ENCODE data around the gene TCIRG1. TPM values are rescaled to one million over a fixed set of nuclear protein-coding genes. Genes with fewer than 3 reads are reported as not detected.
A peak's percentile ranks its signal among the peaks of the same experiment; 100 is the strongest.

TCIRG1 gene
- total and polyA plus RNA-seq, 2 experiments from 2014 or later: 75.9 to 118 TPM

GRCh38 chr11:68006606-68007166 is 32.1 kb upstream of the TCIRG1 start:
- Histone ChIP-seq H3K9me3 (ENCODE audit: low read depth) (no peaks in the 10 kb centered on the region), H3K27me3 (replicated peaks; ENCODE audit: insufficient read depth) (no peaks in the 10 kb centered on the region), H3K4me2 (ENCODE audit: unreplicated experiment) (no peak overlapping the region), H4K20me1 (ENCODE audit: insufficient read depth) (no peaks in the 10 kb centered on the region), H3K9ac (no peak overlapping the region), H3K4me1 (ENCODE audit: insufficient read depth) (peaks cover 16% of the 10 kb centered on the region), H3K79me2 (ENCODE audit: insufficient read depth) (peaks cover 9% of the 10 kb centered on the region), H3K4me3 (no peak overlapping the region), H3K27ac (no peak overlapping the region), H3K9me2 (ENCODE audit: insufficient read depth) (no peaks in the 10 kb centered on the region), H2AFZ (no peak overlapping the region), H3K36me3 (ENCODE audit: low read depth) (no peaks in the 10 kb centered on the region), H3F3A (ENCODE audit: insufficient read depth) (peaks cover 15% of the 10 kb centered on the region)
- TF ChIP-seq EZH2 (IDR thresholded peaks at IDR 0.05; ENCODE audit: insufficient read depth, poor library complexity, severe bottlenecking): no peak
- TF ChIP-seq EZH2phosphoT487 (IDR thresholded peaks at IDR 0.05; ENCODE audit: insufficient read depth, low read depth): no peak
- in situ Hi-C loops (cut with MboI): no loop called here
- DNase-seq: no peak
- 89 to 95% methylated on average over 7 of the region's 7 CpGs for WGBS, 2 experiments (ENCODE audit: low coverage in 1 of 2, low lambda C conversion rate in 2 of 2, missing lambda C conversion rate in 2 of 2)

DNA sequence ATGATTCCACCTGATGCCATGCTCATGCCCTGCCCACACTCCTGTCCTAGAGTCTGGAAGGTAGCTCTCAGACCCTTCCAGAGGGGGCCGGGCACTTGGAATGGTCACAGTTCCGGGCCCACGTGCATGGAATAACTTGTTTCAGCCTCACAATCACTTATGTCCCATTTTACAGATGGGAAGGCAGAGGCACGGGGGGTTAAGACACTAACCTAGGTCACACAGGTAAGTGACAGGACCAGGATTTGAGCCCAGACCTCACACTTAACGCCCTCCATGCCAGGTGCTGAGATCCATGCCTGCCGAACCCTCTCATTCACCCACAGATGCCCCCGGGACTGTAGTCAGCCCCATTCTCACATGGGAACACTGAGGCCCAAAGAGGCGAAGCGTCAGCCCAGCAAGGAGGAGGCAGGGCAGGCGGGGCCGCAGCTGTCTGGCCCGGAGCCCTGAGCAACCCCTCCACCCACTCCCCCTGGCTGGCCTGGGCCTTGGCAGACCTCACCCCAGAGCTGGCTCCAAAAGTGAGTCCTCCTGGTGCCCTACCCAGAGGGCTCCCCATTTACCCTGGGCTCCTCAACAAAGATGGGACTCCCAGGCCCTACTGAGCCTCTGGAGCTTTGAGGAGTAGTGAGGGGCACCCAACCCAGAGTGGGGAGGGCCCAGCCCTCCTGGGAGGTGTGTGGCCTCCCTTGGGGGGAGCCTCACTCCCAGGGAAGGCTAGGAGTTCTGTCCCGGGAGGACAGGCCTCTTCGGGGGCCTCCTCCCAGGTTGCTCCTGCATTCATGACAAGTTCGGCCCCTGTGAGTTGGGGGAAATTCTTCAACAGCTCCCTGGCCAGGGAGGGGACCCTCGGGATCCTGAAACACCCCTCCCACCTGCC is 31.1 kb upstream of the TCIRG1 start:
- H3K9me3 ChIP-seq (ENCODE audit: low read depth): no peaks in the 10 kb centered on the region
- no peak overlapping the region for H2AFZ ChIP-seq
- 79 to 81% methylated on average over 15 to 16 of the region's 16 CpGs for WGBS, 2 experiments (ENCODE audit: low coverage in 1 of 2, low lambda C conversion rate in 2 of 2, missing lambda C conversion rate in 2 of 2)
- in situ Hi-C loops (cut with MboI): no loop called here
- TF ChIP-seq EZH2phosphoT487 (IDR thresholded peaks at IDR 0.05; ENCODE audit: insufficient read depth, low read depth): no peak
- TF ChIP-seq EZH2 (IDR thresholded peaks at IDR 0.05; ENCODE audit: insufficient read depth, poor library complexity, severe bottlenecking): no peak
- DNase-seq: no peak
- peaks cover 15% of the 10 kb centered on the region for H3F3A ChIP-seq (ENCODE audit: insufficient read depth)
- no peaks in the 10 kb centered on the region for H3K27me3 ChIP-seq (replicated peaks; ENCODE audit: insufficient read depth)
- peaks cover 20% of the 10 kb centered on the region for H3K79me2 ChIP-seq (ENCODE audit: insufficient read depth)
- no peaks in the 10 kb centered on the region for H3K9me2 ChIP-seq (ENCODE audit: insufficient read depth)
- no peak overlapping the region for H3K4me3 ChIP-seq
- no peak overlapping the region for H3K4me2 ChIP-seq (ENCODE audit: unreplicated experiment)
- H3K4me1 ChIP-seq (ENCODE audit: insufficient read depth): peaks cover 26% of the 10 kb centered on the region
- H3K36me3 ChIP-seq (ENCODE audit: low read depth): no peaks in the 10 kb centered on the region
- no peak overlapping the region for H3K27ac ChIP-seq
- H3K9ac ChIP-seq: no peak overlapping the region
- H4K20me1 ChIP-seq (ENCODE audit: insufficient read depth): no peaks in the 10 kb centered on the region

DNA sequence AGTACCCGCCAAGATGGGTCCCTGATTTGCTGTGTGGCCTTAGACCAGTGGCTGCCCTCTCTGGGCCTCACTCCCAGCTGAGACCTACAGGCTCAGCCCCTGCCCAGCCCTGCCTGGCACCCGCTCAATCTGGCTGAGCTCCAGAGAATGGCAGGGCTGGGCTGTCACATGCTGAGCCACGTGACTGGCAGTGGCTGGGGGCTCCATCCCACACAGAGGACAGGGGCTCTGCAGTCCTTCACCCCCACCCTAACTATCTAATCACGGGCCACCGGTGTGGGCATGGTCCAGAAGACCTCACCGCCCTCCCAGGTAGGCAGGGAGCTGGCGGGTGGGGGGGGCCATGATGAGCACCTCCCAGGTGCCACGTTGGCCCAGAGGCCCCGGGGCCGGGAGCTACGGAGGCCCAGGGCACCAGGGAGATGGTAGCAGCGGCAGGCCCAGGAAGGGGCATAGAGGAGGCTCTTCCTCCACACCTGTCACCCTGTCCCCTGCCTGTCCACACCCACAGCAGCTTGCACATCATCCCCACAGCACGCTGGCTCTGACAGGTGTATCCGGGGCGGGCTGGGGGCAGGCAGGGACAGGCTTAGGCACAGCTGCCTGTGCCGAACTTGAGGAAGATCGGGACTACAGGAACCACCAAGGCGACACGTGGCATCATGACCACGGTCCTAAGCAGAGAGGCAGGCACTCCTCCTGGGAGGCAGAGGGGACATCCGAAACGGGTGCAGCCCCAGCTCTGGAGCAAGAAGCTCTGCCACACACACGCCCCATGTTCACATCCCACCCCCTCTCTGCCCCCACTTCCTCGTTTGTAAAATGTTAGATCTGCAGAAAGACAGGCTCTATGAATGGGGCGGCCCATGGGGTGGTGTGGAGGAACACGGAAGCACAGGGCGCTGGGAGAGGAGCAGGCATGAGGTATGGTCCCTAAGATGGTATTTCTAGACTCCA is 30.2 kb upstream of the TCIRG1 start:
- in situ Hi-C loops (cut with MboI): no loop called here
- WGBS, 2 experiments (ENCODE audit: low coverage in 1 of 2, low lambda C conversion rate in 2 of 2, missing lambda C conversion rate in 2 of 2): 84 to 88% methylated on average over 24 to 27 of the region's 27 CpGs
- no peaks in the 10 kb centered on the region for H4K20me1 ChIP-seq (ENCODE audit: insufficient read depth)
- H3K9me3 ChIP-seq (ENCODE audit: low read depth): no peaks in the 10 kb centered on the region
- TF ChIP-seq EZH2 (IDR thresholded peaks at IDR 0.05; ENCODE audit: insufficient read depth, poor library complexity, severe bottlenecking) (no peak), EZH2phosphoT487 (IDR thresholded peaks at IDR 0.05; ENCODE audit: insufficient read depth, low read depth) (no peak)
- H3K27ac ChIP-seq: peak overlapping the region; percentile 99; the same call in 1 of the 2 replicates
- DNase-seq: no peak
- no peak overlapping the region for H3K4me3 ChIP-seq
- H3F3A ChIP-seq (ENCODE audit: insufficient read depth): peaks cover 19% of the 10 kb centered on the region
- H3K9me2 ChIP-seq (ENCODE audit: insufficient read depth): no peaks in the 10 kb centered on the region
- H3K36me3 ChIP-seq (ENCODE audit: low read depth): no peaks in the 10 kb centered on the region
- H2AFZ ChIP-seq: no peak overlapping the region
- no peak overlapping the region for H3K9ac ChIP-seq
- H3K4me1 ChIP-seq (ENCODE audit: insufficient read depth): peaks cover 36% of the 10 kb centered on the region
- H3K27me3 ChIP-seq (replicated peaks; ENCODE audit: insufficient read depth): no peaks in the 10 kb centered on the region
- H3K79me2 ChIP-seq (ENCODE audit: insufficient read depth): peaks cover 23% of the 10 kb centered on the region
- H3K4me2 ChIP-seq (ENCODE audit: unreplicated experiment): no peak overlapping the region
